Aortic smooth muscle cell (primary cell): ENCODE measurements around the gene RPS8. TPM values are rescaled to one million over a fixed set of nuclear protein-coding genes. Genes with fewer than 3 reads are reported as not detected.

ENCODE experiments used
- total RNA-seq: library from RNA; depleted of rRNA; stranded (reverse); fragments of >200 nt; gene quantifications from 2 replicates; pipeline ENCODE4 v1.2.3, GENCODE V29; 2014

RPS8 gene
- total RNA-seq, result 1,243 and 1,276 TPM in 2 replicates

DNA sequence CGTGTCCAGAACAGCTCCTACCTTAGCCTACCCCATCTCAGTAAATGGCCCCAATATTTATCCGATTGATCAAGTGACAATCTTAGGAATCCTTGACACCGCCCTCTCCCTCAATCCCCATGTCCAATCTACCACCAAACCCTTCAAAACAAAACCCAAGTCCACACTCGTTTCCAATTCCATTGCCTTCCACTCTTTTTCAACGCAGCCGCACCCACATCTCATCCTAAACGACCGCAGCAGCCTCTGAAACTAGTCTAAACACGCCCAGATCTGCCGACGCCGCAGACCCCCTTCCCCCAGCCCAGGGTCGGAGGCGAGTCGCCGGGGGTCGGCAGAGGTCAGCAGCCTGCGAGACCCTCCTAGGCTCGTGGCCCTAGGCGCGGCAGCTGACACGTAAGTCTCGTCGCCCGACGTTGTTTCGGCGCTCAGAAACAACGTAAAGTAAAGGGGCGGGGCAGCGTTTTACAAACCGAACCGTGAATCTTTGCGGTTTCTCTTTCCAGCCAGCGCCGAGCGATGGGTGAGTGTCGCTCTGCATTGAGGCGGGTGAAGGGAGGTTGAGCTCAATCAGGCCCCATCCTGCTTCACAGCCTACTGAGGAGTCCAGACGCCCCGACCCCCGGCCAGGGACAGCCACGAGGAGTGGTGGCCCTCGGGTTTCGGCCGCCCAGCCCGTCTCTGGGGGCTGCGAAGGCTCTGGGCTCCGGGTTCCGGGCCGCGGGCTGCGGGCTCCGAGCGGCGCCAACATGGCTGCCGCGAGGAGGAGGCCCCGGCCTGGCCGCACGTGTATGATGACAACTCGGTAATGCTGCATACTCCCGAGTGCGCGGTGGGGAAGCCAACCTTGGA, at the start of gene RPS8:
TSS of gene RPS8 (plus strand) at position 463 of the 852 bp plus-strand sequence. CDS start at position 520, 57 bp downstream.

DNA sequence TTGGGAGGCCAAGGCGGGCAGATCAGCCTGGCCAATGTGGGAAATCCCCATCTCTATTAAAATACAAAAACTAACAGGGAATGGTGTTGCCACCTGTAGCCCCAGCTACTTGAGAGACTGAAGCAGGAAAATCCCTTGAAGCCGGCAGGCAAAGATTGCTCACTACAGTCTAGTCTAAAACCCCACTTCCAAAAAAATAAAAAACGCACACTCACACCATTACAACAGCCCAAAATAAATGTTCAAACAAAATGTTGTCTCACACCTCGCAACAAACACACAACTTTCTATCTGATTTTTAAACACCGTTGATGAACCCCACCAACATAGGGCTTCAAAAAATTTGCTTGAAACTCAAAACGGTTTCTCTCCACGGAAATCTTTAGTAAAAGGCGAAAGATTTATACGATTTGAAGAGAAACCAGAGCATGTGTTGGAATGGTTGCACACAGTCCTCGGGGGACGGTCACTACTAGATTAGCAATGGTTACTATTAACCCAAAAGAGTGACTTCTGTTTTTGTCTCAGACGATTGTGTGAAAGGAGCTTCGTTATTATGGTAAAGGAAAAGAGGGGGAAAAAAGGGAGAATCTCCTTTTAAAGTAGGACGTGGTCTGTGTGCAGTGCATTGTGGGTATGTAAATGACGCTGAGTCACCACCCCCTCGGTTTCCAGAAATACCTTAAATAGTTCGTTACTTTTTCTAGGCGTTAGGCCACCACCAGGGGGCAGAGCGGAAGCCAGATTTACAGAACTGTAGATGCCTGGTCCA, 44.4 kb upstream of the RPS8 start, which contains the start of gene RNU5D-1:
TSS of gene RNU5D-1 (minus strand) at position 430 of the 772 bp plus-strand sequence.

DNA sequence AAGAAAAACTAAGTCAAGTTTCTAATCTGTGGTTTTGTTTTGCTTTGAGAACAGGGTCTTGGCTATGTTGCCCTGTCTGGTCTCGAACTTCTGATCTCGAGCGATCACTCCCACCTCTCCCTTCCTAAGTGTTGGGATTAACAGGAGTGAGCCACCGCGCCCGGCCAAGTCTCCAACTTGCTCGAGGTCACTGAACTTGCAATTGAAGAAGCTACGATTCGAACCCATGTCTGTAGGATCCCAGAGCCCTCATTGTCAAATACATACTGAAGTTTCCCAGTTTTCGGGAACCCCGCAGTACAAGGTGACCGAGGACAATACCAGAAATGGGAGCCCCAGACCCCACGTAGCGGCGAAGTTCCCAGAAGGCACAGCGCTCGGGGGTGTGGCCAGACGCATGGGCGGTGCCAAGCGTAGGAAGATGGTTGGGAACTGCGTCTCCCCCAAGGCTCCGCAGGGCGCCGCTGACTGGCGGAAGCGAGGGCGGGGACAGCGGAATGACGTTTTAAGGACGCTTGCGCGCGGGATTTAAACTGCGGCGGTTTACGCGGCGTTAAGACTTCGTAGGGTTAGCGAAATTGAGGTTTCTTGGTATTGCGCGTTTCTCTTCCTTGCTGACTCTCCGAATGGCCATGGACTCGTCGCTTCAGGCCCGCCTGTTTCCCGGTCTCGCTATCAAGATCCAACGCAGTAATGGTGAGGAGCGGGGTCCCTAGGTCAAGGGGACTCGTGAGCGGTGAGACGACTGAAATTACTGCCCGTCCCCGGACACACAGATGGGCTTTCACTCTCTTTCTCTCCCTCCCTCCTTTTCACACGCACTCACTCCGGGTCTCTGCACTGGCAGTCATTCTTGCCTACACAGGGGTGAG, 35.8 kb upstream of the RPS8 start, which contains the start of gene KIF2C:
TSS of gene KIF2C (plus strand) at position 531 of the 872 bp plus-strand sequence. CDS start at position 627, 96 bp downstream.

DNA sequence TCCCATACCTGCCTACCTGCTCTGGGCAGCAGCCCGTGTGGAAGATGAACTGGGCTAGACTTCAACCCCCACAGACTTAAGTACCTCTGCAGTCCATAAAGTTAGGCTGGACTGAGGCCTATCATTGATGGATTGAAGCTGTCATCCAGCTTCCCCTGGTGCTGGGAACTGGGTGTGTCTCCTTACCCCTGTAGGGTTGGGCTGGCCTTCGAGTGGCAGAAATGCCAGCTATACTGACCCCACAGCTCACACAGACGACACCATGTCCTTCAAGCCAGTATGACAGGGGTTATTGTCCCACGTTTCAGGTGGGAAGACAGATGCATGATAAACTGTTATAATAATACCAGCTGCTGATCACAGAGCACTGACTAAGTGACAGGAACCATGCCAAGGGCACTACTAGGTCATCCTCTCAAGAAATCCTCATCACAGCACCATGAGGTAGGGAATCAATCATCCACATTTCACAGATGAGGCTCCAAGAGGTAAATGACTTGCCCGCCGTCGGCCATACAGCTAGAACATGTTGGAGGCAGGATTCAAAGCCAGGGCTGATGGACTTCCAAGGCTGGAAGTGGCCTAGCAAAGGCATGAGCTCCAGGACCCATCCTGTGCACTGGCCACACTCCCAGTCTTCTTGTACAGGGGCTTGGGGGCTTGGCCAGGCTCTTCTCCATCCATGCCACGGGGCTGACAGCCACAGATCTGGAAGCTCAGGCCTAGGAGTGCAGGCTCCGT, 12.9 kb downstream of the RPS8 start, which contains the start of gene BEST4:
TSS of gene BEST4 (minus strand) at position 51 of the 741 bp plus-strand sequence. CDS start 465 bp downstream, outside the sequence.

DNA sequence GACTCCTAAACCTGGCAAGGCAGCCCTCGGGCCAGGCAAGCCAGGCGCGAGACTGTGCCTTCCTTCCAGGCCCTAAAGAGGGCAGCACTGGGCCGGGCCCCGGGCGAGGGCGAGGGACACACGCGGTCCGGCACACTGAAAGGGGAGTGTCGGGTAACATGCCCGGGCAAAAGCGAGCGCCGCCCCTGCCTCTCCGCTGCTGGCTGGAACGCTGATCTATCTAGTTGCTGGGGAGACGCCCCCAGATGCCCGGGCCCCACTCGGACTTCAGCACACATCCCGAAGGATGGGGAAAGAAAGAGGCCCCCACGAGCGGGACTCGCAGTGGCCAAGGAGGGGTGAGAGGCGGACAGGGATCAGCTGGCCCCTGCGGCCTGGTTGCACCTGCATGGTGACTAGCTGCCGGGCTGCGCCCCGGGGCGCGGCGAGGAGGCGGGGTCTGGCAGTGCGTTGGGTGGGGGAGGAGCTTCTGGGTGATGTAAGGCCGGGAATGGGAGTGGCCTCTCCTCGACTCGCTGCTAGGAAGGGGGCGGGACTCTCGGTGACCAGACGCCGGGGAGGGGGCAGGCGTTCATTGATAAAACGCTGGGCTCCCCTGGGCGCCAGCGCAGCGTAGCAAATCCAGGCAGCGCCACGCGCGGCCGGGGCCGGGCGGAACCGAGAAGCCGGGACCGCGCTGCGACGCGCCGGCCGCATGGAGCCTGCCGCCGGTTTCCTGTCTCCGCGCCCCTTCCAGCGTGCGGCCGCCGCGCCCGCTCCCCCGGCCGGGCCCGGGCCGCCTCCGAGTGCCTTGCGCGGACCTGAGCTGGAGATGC, 24.6 kb downstream of the RPS8 start, which contains the start of gene PLK3:
TSS of gene PLK3 (plus strand) at position 608 of the 815 bp plus-strand sequence. CDS start at position 695, 87 bp downstream.

DNA sequence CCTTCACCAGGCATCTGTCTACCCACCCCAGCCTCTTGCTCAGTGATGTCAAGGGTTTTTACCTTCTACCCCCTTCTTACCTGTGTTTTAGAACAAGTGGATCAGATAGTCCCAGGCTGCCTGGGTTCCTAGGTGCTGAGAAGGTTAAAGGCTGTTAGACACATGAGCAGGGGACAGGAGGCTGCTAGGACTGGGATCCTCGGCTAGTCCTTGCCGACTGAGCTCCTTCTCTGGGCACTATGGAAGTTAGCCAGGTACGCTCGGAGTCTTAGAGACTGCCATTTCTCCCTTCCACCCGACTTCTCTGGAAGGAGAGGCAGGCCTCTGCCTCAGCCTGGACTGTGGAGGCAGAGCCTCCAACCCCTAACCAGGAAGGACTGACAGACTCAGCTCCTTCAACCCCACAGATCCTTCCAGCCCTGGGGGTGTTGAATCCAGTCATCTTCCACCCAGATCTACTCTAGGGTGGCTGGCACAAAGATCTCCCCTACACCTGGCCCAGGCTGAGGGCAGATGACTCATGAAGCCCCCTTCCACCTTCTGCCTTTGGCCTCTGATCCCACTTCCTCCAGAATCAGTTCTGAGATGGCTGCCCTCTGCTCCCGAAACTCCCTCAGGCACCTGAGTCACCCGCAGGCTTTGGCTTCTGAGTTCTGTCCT, 31.5 kb downstream of the RPS8 start, which contains the start of gene DYNLT4:
TSS of gene DYNLT4 (minus strand) at position 648 of the 660 bp plus-strand sequence. CDS start 683 bp downstream, outside the sequence.

DNA sequence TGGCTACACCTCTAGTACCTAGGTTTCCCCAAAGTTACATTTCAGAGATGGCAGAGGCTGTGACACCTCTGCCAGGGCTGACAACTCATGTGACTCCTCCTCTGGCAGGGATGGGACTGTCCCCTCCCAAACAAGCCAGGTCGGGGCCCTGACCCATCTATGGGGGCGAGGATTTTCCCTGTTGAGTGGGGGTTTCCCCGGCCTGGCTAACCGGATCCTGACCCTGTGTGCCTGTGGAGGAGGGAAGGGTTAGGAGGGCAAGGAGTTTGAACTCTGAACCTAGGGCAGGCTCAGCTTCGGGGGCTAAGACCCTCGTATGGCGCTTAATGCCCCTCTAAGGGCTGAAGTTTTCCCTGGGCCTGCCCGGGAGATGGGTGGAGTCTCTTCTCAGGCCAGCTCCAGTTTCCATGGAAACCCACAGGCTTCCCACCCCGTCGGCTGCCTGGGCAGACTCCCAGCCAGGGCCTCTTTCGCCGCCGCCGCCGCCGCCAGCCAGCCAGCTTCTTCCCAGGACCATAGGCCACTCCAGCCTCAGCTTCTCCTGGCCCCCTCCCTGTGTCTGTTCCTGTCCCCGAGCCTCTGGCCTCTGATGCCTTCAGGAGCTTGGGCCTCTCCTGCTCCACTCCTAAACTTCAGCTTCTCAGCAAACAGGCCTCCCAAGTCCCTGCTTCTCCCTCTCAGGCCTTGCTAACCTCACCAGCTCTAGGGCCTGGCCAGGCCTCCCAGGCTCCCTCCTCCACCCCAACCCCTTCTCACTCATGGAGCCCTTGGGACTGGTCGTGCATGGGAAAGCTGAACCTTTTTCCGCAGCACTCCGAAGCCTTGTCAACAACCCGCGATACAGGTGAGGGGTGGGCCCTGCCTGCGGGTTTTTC, 33.0 kb downstream of the RPS8 start, which contains the start of gene BTBD19:
TSS of gene BTBD19 (plus strand) at position 461 of the 875 bp plus-strand sequence. CDS start at position 759, 298 bp downstream.

Other genes with a start within 250 kb of the RPS8 start
- 4.9 and 5.0 TPM in 2 replicates for gene TMEM53, start 101.1 kb upstream of the RPS8 start, total RNA-seq
- gene ARMH1, start 100.8 kb upstream of the RPS8 start, total RNA-seq, result 0.37 and 0.92 TPM in 2 replicates
- not detected in 2 replicates for gene RNU5D-1, start 44.4 kb upstream of the RPS8 start, total RNA-seq
- gene KIF2C, start 35.7 kb upstream of the RPS8 start, total RNA-seq, result 15.3 and 27.3 TPM in 2 replicates
- 0.12 and 0.13 TPM in 2 replicates for gene BEST4, start 12.6 kb downstream of the RPS8 start, total RNA-seq
- gene PLK3, start 24.8 kb downstream of the RPS8 start, total RNA-seq, result 29.2 and 29.7 TPM in 2 replicates
- 0.12 TPM in 1 of 2 replicates, not detected in the other for gene DYNLT4, start 31.8 kb downstream of the RPS8 start, total RNA-seq
- 5.3 and 7.6 TPM in 2 replicates for gene BTBD19, start 33.0 kb downstream of the RPS8 start, total RNA-seq
- gene PTCH2, start 67.7 kb downstream of the RPS8 start, total RNA-seq, result 0.12 and 0.40 TPM in 2 replicates
- 40.4 and 51.4 TPM in 2 replicates for gene EIF2B3, start 211.1 kb downstream of the RPS8 start, total RNA-seq
- gene HECTD3, start 235.8 kb downstream of the RPS8 start, total RNA-seq, result 16.4 and 23.5 TPM in 2 replicates
- gene UROD, start 236.7 kb downstream of the RPS8 start, total RNA-seq, result 198 and 213 TPM in 2 replicates